ENCODE data around the gene DRD2.

The DRD2 gene

GRCh38 chr11:113514856-113515255 is 39.7 kb upstream of the DRD2 start:
- Histone ChIP-seq H3K9ac (ENCODE audit: low read length) (no peak overlapping the region), H3K9me3 (replicated peaks; ENCODE audit: insufficient read depth, low read length) (no peaks in the 10 kb centered on the region), H3K27me3 (replicated peaks; ENCODE audit: insufficient read depth, low read length) (no peaks in the 10 kb centered on the region), H2AFZ (ENCODE audit: low read length) (no peak overlapping the region), H3K4me1 (ENCODE audit: low read length) (no peaks in the 10 kb centered on the region), H4K20me1 (ENCODE audit: insufficient read depth, low read length) (no peaks in the 10 kb centered on the region), H3K79me2 (ENCODE audit: low read length) (no peaks in the 10 kb centered on the region), H3K36me3 (replicated peaks; ENCODE audit: insufficient read depth, low read length) (no peaks in the 10 kb centered on the region), H3K27ac (ENCODE audit: low read length) (no peak overlapping the region), H3K4me3 (ENCODE audit: low read length) (no peak overlapping the region), H3K9me2 (replicated peaks; ENCODE audit: insufficient read depth, low read length) (no peaks in the 10 kb centered on the region), H3K4me2 (ENCODE audit: low read depth, low read length) (no peak overlapping the region), H3F3A (ENCODE audit: insufficient read depth, low read length) (no peaks in the 10 kb centered on the region)
- no peak for DNase-seq
- TF ChIP-seq EZH2phosphoT487 (IDR thresholded peaks at IDR 0.05; ENCODE audit: low read length): no peak

GRCh38 chr11:113507341-113507740 is 32.1 kb upstream of the DRD2 start:
- no peak for DNase-seq
- no peak overlapping the region for H3K4me2 ChIP-seq (ENCODE audit: low read depth, low read length)
- no peaks in the 10 kb centered on the region for H4K20me1 ChIP-seq (ENCODE audit: insufficient read depth, low read length)
- H3K9me2 ChIP-seq (replicated peaks; ENCODE audit: insufficient read depth, low read length): no peaks in the 10 kb centered on the region
- H2AFZ ChIP-seq (ENCODE audit: low read length): no peak overlapping the region
- no peak overlapping the region for H3K9ac ChIP-seq (ENCODE audit: low read length)
- H3K36me3 ChIP-seq (replicated peaks; ENCODE audit: insufficient read depth, low read length): no peaks in the 10 kb centered on the region
- H3F3A ChIP-seq (ENCODE audit: insufficient read depth, low read length): no peaks in the 10 kb centered on the region
- no peaks in the 10 kb centered on the region for H3K27me3 ChIP-seq (replicated peaks; ENCODE audit: insufficient read depth, low read length)
- H3K4me1 ChIP-seq (ENCODE audit: low read length): no peaks in the 10 kb centered on the region
- H3K27ac ChIP-seq (ENCODE audit: low read length): no peak overlapping the region
- no peaks in the 10 kb centered on the region for H3K79me2 ChIP-seq (ENCODE audit: low read length)
- H3K9me3 ChIP-seq (replicated peaks; ENCODE audit: insufficient read depth, low read length): no peaks in the 10 kb centered on the region
- TF ChIP-seq CTCF (IDR thresholded peaks at IDR 0.05; ENCODE audit: low read length) (no peak), EZH2 (optimal IDR thresholded peaks at IDR 0.05; ENCODE audit: low read depth, low read length) (no peak), EZH2phosphoT487 (IDR thresholded peaks at IDR 0.05; ENCODE audit: low read length) (no peak)
- no peak overlapping the region for H3K4me3 ChIP-seq (ENCODE audit: low read length)

GRCh38 chr11:113506893-113507292 is 31.7 kb upstream of the DRD2 start:
- Histone ChIP-seq H4K20me1 (ENCODE audit: insufficient read depth, low read length) (no peaks in the 10 kb centered on the region), H3K9me3 (replicated peaks; ENCODE audit: insufficient read depth, low read length) (no peaks in the 10 kb centered on the region), H2AFZ (ENCODE audit: low read length) (no peak overlapping the region), H3K9me2 (replicated peaks; ENCODE audit: insufficient read depth, low read length) (no peaks in the 10 kb centered on the region), H3F3A (ENCODE audit: insufficient read depth, low read length) (no peaks in the 10 kb centered on the region), H3K4me2 (ENCODE audit: low read depth, low read length) (no peak overlapping the region), H3K9ac (ENCODE audit: low read length) (no peak overlapping the region), H3K4me1 (ENCODE audit: low read length) (no peaks in the 10 kb centered on the region), H3K36me3 (replicated peaks; ENCODE audit: insufficient read depth, low read length) (no peaks in the 10 kb centered on the region), H3K27ac (ENCODE audit: low read length) (no peak overlapping the region), H3K79me2 (ENCODE audit: low read length) (no peaks in the 10 kb centered on the region), H3K4me3 (ENCODE audit: low read length) (no peak overlapping the region), H3K27me3 (replicated peaks; ENCODE audit: insufficient read depth, low read length) (no peaks in the 10 kb centered on the region)
- no peak for DNase-seq
- TF ChIP-seq CTCF (IDR thresholded peaks at IDR 0.05; ENCODE audit: low read length) (no peak), EZH2phosphoT487 (IDR thresholded peaks at IDR 0.05; ENCODE audit: low read length) (no peak), EZH2 (optimal IDR thresholded peaks at IDR 0.05; ENCODE audit: low read depth, low read length) (no peak)

- Histone ChIP-seq H3K9ac (ENCODE audit: low read length) (no peak overlapping the region), H3K9me3 (replicated peaks; ENCODE audit: insufficient read depth, low read length) (no peaks in the 10 kb centered on the region)
Observed at GRCh38 chr11:113506461-113506860, 31.3 kb upstream of the DRD2 start.

More at GRCh38 chr11:113506461-113506860, 31.3 kb upstream of the DRD2 start:
- H4K20me1 ChIP-seq (ENCODE audit: insufficient read depth, low read length): no peaks in the 10 kb centered on the region
- H3K4me3 ChIP-seq (ENCODE audit: low read length): no peak overlapping the region
- no peaks in the 10 kb centered on the region for H3K27me3 ChIP-seq (replicated peaks; ENCODE audit: insufficient read depth, low read length)
- DNase-seq: no peak
- TF ChIP-seq EZH2 (optimal IDR thresholded peaks at IDR 0.05; ENCODE audit: low read depth, low read length) (no peak), EZH2phosphoT487 (IDR thresholded peaks at IDR 0.05; ENCODE audit: low read length) (no peak), CTCF (IDR thresholded peaks at IDR 0.05; ENCODE audit: low read length) (no peak)
- H3K27ac ChIP-seq (ENCODE audit: low read length): no peak overlapping the region
- H2AFZ ChIP-seq (ENCODE audit: low read length): no peak overlapping the region
- no peaks in the 10 kb centered on the region for H3K79me2 ChIP-seq (ENCODE audit: low read length)
- no peaks in the 10 kb centered on the region for H3K36me3 ChIP-seq (replicated peaks; ENCODE audit: insufficient read depth, low read length)
- H3F3A ChIP-seq (ENCODE audit: insufficient read depth, low read length): no peaks in the 10 kb centered on the region
- H3K4me1 ChIP-seq (ENCODE audit: low read length): peaks cover 3% of the 10 kb centered on the region; the same call in 1 of the 2 replicates
- no peaks in the 10 kb centered on the region for H3K9me2 ChIP-seq (replicated peaks; ENCODE audit: insufficient read depth, low read length)
- H3K4me2 ChIP-seq (ENCODE audit: low read depth, low read length): no peak overlapping the region

Data from MM.1S (cell line).